Fibroblast of skin of left quadriceps (primary cell): ENCODE measurements around the gene PTGER2.

Experiments used
- DNase-seq, 2 experiments: peaks; one replicate each; pipeline ENCODE4 v3.0.0-alpha.2; 2013; ENCODE audit warnings: low read depth in 2 of 2

Gene PTGER2

DNA sequence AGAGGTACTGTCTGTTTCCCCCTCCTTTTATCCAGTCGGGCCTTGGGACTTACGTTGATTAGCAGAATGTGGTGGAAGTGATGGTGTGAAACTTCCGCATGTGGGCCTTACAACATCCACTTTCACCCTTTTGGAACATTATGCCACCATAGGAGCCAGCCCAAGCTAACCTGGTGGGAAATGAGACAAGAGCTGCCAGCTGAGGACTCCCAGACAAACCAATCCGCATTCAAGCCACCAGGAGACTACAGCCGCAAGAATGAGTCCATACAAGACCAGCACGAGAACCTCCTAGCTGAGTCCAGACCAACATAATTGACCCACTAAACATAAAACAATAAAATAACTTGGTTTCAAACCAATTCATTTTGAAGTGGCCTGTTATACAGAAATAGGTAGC lies 9.1 kb upstream of the PTGER2 start:
- no peak for DNase-seq

DNA sequence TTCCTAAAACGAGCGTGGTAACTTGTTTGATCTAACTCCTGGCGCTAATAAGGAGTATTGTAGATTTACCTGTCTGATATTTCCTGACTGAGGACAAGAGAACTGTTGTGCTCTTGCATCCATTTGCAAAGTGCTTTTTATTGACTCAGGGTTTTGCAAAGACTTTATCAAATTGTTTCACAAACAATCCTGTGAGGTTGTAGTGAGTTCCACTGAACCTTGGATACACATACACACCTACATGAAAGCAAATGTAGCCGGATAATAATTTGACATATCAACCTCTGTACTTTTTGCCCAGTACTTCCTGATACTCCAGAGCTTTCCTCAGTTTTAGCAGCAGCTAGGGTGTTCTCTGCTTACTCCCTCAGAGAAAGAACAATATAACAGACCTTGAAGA lies 6.7 kb upstream of the PTGER2 start:
- DNase-seq, result no peak

DNA sequence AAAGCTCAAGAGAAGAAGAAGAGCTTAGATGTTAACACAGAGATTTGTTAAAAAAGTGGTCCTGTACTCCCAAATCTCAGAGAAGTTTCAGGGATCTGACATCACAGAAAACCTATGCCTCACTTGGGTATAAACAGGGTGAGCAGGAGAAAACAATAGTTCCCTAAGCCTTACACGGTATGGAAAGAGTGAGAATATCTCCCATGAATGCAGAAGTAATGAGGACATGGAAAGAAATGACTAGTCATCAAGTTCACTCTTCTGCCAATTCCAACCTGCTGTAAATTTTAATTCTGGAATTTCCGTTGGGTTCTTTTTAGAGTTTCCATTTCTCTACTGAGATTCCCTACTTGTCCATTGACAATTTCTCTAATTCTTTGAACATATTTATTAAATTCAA lies 6.2 kb upstream of the PTGER2 start:
- no peak for DNase-seq

DNA sequence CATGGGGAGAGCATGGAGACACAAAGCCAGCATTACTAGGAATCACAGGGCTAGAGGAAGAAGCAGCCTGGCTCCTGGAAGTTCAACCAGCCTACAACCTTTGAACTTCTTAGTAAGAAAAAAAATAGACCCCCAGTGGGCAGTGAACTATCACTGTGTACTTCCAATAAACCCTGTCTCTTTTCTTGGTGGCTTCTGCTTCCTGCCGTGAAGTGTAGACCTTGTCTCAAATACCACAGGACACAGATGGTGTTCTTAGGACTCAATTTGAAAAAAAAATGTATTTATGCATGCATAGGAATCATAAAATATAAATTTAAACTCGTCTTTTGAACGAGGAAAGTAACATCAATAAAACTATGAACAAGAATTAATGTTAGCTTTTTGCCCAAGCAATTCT lies 3.6 kb upstream of the PTGER2 start:
- no peak for DNase-seq

DNA sequence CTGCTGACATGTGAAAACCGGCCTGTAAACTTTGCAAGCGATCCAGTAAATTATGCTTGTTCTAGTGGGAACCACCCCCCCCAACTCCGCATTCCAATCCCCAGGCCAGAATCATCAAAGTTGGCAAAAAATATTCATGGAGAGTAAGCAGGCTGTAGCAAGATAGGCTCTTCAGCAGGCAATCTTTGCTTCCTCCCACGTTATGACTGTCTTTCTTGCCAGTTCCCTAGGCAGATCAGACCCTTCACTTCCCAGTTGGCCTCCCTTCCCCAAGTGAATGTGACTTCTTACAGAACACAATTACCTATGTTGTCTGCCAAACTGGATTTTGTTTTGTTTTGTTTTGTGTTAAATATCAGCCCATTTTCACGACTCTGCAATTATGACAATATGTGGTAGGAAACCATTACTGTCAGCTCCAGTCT lies 1.2 kb upstream of the PTGER2 start:
- no peak for DNase-seq

DNA sequence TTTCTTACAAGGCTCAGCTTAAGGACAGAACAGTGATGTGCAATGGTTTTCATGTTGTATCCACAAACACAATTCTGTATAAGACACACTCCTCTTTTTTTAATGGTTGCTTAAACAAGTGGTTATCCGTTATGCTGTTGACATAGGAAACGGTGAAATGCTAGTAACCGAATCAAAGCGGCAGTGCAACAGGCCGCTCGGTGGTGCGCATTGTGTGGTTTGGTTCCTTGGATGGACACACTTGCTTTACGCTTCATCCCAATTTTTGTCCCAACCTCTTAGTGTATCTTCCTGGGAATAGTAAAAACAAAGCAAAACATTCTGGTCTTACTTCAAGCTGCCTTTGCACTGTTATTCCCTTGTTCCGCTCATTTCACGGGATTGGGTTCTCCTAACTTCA lies 650 bp upstream of the PTGER2 start:
- no peak for DNase-seq

DNA sequence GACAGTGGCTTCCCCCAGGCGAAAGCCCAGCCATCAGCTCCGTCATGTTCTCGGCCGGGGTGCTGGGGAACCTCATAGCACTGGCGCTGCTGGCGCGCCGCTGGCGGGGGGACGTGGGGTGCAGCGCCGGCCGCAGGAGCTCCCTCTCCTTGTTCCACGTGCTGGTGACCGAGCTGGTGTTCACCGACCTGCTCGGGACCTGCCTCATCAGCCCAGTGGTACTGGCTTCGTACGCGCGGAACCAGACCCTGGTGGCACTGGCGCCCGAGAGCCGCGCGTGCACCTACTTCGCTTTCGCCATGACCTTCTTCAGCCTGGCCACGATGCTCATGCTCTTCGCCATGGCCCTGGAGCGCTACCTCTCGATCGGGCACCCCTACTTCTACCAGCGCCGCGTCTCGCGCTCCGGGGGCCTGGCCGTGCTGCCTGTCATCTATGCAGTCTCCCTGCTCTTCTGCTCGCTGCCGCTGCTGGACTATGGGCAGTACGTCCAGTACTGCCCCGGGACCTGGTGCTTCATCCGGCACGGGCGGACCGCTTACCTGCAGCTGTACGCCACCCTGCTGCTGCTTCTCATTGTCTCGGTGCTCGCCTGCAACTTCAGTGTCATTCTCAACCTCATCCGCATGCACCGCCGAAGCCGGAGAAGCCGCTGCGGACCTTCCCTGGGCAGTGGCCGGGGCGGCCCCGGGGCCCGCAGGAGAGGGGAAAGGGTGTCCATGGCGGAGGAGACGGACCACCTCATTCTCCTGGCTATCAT lies 663 bp downstream of the PTGER2 start:
- DNase-seq, result no peak

DNA sequence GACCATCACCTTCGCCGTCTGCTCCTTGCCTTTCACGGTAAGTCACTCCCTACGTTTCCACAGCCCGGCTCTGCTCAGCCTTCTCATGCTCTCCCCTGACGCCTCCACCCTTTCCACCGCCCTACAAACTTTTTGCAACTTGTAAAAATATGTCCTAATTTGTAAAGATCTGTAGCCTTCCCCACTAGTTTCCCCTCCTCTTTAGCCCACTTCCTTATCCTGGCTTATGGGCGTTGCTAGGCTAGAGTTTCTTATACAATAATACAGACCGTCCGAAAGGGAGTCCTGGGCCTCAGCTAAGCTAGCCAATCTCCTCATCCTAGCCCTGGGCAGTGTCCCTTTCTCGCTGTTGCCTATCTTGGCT lies 1.2 kb downstream of the PTGER2 start:
- DNase-seq, result no peak

DNA sequence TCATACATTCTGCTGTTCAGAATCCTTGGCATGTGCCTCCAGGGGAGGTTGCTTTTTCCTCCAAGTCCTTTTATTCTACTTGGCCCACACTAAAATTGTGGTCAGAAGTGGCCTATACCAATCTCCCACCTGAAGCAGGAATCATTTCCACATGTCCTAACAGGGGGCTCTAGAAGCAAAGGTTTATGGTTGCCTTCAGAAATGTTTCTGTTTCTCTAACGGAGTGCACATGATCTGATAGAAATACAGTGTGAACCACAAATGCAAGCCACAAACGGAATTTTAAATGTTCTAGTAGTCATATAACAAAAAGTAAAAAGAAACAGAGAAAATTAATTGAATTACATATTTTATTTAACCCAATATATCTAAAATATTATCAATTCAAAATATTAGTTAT lies 4.0 kb downstream of the PTGER2 start:
- no peak for DNase-seq

DNA sequence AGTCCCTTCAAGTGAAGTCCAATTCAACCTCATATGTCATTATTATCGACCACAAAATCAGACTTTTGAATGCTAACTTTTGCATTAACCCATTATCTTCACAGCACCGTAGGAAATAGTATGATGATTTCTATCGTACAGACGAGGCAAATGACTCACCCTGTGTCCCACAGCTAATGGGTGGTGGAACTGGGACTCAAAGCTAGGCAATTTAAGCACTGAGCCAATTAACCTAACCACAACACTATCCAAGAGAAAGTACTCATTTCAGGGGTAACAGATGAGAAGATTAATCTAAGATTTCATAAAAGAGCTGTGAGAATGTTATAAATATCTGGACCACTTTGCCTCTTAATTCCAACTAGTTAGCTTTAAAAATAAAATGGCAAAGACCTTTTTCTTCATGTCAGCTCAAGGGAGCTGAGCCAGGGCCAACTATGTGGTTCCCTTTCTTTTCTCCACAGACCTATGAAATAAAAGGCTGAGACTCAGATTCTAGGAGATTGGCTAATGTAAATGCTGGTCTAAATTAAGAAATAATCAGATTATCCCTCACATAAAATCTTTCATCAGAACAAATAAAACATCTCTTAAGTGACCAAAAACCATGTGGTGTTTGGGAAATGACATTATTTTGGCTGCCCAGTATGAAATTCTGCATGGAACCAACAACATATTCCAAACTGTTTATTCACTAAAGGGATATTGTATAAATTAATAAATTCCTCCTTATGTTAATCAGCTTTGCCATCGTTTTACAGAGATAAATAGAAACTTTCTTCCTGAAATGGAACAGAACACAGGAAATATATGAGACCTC lies 4.9 kb downstream of the PTGER2 start:
- DNase-seq, result no peak

DNA sequence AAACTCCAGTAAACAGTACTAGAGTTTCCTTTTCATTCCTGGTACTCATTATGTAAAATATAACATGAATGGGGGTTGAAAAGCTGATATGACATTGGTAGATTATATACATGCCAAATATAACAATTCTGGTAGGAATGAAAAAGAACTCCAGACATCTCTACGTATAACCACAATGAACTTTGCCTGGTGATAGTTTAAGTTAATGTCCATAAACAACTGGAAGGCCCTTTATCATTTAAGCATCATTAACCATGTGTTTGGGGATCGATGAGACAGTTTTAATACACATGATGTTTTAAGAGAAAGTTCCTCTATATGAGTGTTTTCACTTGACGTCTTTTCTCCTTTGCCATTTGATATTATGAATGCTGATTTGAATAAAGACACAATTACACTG lies 5.8 kb downstream of the PTGER2 start:
- no peak for DNase-seq

DNA sequence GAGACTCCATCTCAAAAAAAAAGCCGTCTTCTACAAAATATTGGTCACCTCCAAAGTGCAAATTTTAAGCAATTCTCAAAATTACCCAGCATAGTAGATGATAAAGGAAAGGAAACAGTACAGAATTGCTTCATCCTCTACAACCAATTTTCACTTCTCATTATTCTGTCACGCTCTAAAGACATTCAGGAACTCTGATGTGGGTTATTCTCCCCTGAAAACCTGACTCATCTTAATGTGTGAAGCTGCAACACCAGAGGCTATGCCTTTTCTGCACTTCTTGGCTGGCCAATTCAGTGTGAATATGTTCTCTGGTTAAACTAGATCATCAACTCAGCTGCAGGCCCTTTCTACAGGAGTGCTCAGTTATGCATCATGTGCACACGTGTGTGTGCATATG lies 11.0 kb downstream of the PTGER2 start:
- DNase-seq, result no peak

DNA sequence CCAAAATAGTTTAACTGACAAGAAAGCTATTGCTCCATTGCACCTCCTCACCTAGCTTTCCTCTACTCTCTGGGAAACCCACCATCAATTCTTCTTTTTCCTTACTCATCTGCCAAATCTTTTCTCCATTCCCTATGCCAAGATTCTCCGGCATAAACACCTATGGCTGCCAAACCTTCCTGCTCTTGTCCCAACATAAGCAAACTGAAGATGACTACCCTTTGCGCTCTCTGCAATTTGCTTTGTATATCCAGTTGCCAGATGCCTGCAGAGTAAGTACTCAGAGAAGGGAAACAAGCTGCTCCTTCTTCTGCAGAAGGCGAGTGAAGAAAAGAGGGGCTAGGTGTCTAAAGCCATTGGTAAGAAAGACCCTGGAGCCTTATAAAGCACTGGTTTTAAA lies 11.5 kb downstream of the PTGER2 start:
- no peak for DNase-seq

DNA sequence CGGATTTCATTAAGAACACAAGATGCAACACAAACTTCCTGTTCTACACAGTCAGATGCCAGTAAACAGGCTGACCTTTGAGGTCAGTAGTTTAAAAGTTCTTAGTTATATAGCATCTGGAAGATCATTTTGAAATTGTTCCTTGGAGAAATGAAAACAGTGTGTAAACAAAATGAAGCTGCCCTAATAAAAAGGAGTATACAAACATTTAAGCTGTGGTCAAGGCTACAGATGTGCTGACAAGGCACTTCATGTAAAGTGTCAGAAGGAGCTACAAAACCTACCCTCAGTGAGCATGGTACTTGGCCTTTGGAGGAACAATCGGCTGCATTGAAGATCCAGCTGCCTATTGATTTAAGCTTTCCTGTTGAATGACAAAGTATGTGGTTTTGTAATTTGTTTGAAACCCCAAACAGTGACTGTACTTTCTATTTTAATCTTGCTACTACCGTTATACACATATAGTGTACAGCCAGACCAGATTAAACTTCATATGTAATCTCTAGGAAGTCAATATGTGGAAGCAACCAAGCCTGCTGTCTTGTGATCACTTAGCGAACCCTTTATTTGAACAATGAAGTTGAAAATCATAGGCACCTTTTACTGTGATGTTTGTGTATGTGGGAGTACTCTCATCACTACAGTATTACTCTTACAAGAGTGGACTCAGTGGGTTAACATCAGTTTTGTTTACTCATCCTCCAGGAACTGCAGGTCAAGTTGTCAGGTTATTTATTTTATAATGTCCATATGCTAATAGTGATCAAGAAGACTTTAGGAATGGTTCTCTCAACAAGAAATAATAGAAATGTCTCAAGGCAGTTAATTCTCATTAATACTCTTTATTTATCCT lies 13.5 kb downstream of the PTGER2 start:
- no peak for DNase-seq

DNA sequence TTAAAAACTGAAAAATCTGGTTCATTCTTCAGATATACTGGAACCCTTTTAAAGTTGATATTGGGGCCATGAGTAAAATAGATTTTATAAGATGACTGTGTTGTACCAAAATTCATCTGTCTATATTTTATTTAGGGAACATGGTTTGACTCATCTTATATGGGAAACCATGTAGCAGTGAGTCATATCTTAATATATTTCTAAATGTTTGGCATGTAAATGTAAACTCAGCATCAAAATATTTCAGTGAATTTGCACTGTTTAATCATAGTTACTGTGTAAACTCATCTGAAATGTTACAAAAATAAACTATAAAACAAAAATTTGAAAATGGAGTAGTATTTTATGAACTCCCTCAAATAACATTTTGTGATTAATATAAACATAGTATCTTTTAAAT lies 14.2 kb downstream of the PTGER2 start:
- peak in 1 of 2 experiments; percentile 61 for DNase-seq

DNA sequence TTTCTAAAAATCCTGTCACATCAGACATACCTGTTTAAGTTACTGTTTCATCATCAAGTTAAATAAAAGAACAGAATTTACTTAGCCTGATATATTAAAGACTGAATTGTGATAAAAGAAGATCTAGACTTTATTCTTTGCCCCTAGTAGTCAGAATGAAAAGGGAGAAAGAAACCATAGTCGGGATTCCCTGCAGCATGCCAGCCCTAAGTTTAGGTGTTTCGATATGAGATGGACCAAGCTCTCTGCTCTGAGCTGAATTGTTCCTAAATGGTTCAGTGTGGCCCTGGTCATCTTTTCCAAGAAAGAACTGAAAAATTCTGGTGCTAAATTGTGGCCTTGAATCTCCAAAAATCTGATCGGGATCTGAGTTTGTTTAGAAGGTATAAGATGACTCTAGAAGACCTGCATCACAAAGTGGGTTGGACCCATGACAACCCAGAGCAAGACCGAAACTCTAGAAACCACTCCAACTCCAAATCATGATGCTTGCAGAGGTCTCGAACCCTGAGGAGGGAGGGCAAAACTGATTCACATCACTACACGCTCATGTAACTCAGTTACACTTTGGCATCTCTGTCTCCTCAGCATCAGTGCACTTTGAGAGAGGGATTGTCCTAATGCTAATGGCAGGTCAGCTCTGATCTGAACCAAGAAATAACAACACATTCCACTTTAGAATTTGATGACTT lies 15.7 kb downstream of the PTGER2 start:
- DNase-seq, result no peak

DNA sequence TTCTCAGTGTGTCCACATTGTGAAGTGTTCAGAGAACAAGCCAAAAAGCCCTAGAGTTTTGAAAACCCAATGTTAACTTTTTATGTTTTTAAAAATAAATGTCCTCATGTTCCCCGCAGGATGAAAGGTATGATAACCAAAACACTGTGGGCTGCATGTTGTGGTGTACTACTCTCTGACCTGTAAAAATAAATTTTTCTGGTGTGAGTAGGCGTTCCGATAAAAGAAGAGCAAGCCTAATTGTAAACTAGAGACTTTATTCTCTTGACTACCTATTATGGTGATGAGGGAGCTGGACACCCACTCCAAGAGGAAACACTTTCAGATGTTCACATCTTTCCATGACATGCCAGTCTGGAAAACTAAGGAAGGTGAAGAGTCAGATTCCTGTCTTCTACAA lies 18.2 kb downstream of the PTGER2 start:
- no peak for DNase-seq

DNA sequence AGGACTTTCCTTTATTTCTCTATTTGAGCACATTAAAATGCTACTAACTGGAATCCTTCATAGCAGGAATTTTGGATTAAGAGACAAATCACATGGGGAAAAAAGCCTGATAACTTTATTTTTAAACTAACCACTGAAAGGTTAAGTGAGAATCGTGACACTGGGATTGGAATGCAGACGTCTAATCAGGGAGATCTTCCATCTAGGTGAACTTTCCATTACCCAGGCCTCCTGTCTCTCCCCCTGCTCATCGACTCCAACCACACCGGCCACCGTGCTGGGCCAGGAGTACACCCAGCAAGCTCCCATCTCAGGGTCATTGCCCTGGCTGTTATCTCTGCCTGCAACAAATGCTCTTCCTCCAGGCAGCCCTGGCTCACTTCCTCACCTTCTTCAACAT lies 19.0 kb downstream of the PTGER2 start:
- no peak for DNase-seq

DNA sequence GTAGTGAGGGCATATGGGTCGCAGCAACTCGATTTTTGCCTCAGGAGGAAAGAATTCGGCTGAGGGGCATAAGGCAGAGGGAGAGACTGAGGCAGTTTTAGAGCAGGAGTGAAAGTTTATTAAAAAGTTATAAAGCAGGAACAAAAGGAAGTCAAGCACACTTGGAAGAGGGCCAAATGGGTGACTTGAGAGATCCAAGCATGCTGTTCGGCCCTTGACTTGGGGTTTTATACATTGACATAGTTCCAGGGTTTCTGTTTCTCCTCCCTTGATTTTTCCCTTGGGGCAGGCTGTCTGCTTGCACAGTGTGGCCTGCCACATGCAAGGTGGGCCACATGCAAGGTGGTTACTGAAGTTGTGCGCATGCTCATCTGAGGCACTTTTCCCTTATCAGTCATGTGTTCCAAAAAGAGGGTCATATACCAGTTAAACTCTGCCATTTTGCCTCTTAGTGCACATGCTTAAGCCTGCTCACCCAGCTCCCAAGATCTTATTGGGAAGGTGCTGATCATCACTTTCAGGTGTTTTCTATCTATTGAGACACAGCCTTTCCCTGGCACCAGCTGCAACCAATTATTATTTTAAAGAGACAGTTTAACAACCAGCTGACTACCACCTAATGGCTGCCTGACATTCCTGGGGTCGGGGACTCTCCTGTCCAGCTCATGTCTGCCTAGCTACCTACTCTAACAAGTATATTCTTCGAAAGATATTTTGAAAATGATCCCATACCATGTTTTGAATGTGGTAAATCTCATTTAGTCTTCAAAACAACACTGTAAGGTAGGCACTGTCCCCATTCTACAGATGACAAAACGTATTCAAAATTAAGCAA lies 19.9 kb downstream of the PTGER2 start:
- DNase-seq, result no peak

DNA sequence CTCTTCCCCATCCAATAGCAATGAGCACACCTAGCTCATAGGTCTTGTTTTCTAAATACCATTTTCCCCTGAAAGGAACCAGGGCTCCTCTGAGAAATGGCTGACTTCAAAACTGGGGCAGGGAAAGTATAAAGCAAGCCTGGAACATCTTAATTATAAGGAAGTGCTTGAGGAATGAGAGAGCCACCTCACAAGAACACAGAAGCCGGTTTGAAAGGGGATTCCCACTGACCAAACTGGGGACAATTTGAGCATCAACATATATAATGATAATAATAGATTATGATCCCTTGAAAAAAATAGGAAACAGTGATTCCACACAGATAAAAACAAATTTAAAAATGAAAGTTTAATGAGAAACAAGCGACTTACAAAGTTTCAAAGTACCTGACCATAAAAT lies 22.1 kb downstream of the PTGER2 start:
- DNase-seq, result no peak
